HCT116 (cell line): ENCODE data around the gene LOXHD1. TPM values are rescaled to one million over a fixed set of nuclear protein-coding genes. Genes with fewer than 3 reads are reported as not detected.

ENCODE experiments used
- ATAC-seq: fragments of 200-7000 bp; cut with Tn5 transposase; 2 replicates; pipeline ENCODE4 v1.9.1; 2020; ENCODE audit warnings: mild to moderate bottlenecking, moderate library complexity
- BruUV-seq: library from RNA; stranded (reverse); fragments of 400-500 nt; replicated peaks from 2 replicates; lab custom pipeline; 2021; lab: Mats Ljungman, UMichigan
- CTCF ChIA-PET: fragments of 300-600 bp; sonication (Branson Sonifier 250); formaldehyde crosslinking; loops from one replicate; lab custom pipeline; 2021; ENCODE audit warnings: antibody characterized with exemption; lab: Charles Lee
- POLR2A ChIA-PET: fragments of 300-600, 350-600 bp; sonication (Branson Sonifier 250); formaldehyde crosslinking; loops from one replicate; lab custom pipeline; 2021; ENCODE audit warnings: antibody characterized with exemption; lab: Charles Lee
- RAD21 ChIA-PET, 2 experiments: fragments of 300-600 bp; sonication (Branson Sonifier 250); formaldehyde crosslinking; loops; one replicate each; lab custom pipeline; 2023; ENCODE audit warnings: low total read pairs in 2 of 2; ENCODE audit not compliant: uncharacterized antibody in 2 of 2, unreplicated experiment in 2 of 2, low non-redundant PET in 1 of 2; lab: Charles Lee
- DNase-seq: peaks from one replicate; pipeline ENCODE4 v3.0.0-alpha.2; 2010; ENCODE audit warnings: low read depth, low spot score
- H2AFZ ChIP-seq: fragments of 200-600 bp; shearing (Covaris generic), sonication (generic); 2 replicates; pipeline ENCODE4 v1.6.1; 2017; ENCODE audit warnings: low read depth, mixed run types, mixed read lengths, antibody characterized with exemption, low read length; ENCODE audit not compliant: poor library complexity, severe bottlenecking
- H3K27ac ChIP-seq: 2 replicates; pipeline ENCODE4 v1.5.1; 2012; ENCODE audit warnings: low read depth, low read length
- H3K27me3 ChIP-seq: fragments of 200-600 bp; sonication (generic); 2 replicates; pipeline ENCODE4 v1.6.1; 2016; ENCODE audit warnings: mixed run types, low read length, mixed read lengths; ENCODE audit not compliant: insufficient read depth
- H3K36me3 ChIP-seq, 2 experiments: fragments of 200-500 bp in 1 of 2; fragments of 200-600 bp in 1 of 2; sonication (Bioruptor generic) in 1 of 2; sonication (generic) in 1 of 2; 2 replicates each; pipeline versions ENCODE4 v1.5.1 to v1.6.1; 2014 to 2016; ENCODE audit warnings: low read length in 2 of 2, inconsistent platforms in 1 of 2, mixed read lengths in 1 of 2, mixed run types in 1 of 2; ENCODE audit not compliant: insufficient read depth in 2 of 2, control insufficient read depth in 1 of 2
- H3K4me1 ChIP-seq, 2 experiments: fragments of 200-600 bp in 1 of 2; sonication (generic) in 1 of 2; 2 replicates each; pipeline versions ENCODE4 v1.5.1 to v1.6.1; 2012 to 2017; ENCODE audit warnings: low read length in 2 of 2, inconsistent platforms in 1 of 2, mild to moderate bottlenecking in 1 of 2, mixed read lengths in 1 of 2, mixed run types in 1 of 2, moderate library complexity in 1 of 2; ENCODE audit not compliant: insufficient read depth in 2 of 2, control insufficient read depth in 1 of 2
- H3K4me2 ChIP-seq: fragments of 200-600 bp; sonication (generic); 2 replicates; pipeline ENCODE4 v1.6.1; 2017; ENCODE audit warnings: mixed run types, low read length, mixed read lengths
- H3K4me3 ChIP-seq, 2 experiments: fragments of 200-600 bp in 1 of 2; sonication (generic) in 1 of 2; replicated peaks in 1 of 2; 2 replicates each; pipeline ENCODE4 v1.5.1; 2011 to 2016; ENCODE audit warnings: low read length in 2 of 2, control low read depth in 1 of 2, low read depth in 1 of 2, mild to moderate bottlenecking in 1 of 2, mixed read lengths in 1 of 2, mixed run types in 1 of 2
- H3K79me2 ChIP-seq: fragments of 200-600 bp; sonication (generic); 2 replicates; pipeline ENCODE4 v1.6.1; 2017; ENCODE audit warnings: mild to moderate bottlenecking, mixed run types, low read length, moderate library complexity, mixed read lengths; ENCODE audit not compliant: insufficient read depth
- H3K9ac ChIP-seq: fragments of 200-600 bp; sonication (generic); 2 replicates; pipeline ENCODE4 v1.6.1; 2016; ENCODE audit warnings: low read length, mixed read lengths
- H3K9me2 ChIP-seq: fragments of 200-600 bp; sonication (generic), shearing (Covaris generic); 2 replicates; pipeline ENCODE4 v1.6.1; 2017; ENCODE audit warnings: mixed run types, mild to moderate bottlenecking, moderate library complexity; ENCODE audit not compliant: insufficient read depth
- H3K9me3 ChIP-seq, 2 experiments: fragments of 200-500 bp in 1 of 2; fragments of 200-600 bp in 1 of 2; sonication (Bioruptor generic) in 1 of 2; sonication (generic) in 1 of 2; 2 replicates each; pipeline ENCODE4 v1.6.1; 2014 to 2017; ENCODE audit warnings: low read length in 2 of 2, mixed read lengths in 2 of 2, inconsistent platforms in 1 of 2, low read depth in 1 of 2, mild to moderate bottlenecking in 1 of 2, mixed run types in 1 of 2, moderate library complexity in 1 of 2; ENCODE audit not compliant: control insufficient read depth in 1 of 2, insufficient read depth in 1 of 2
- H4K20me1 ChIP-seq: fragments of 200-600 bp; sonication (generic), shearing (Covaris generic); 2 replicates; pipeline ENCODE4 v1.6.1; 2017; ENCODE audit warnings: mixed run types, mild to moderate bottlenecking, moderate library complexity; ENCODE audit not compliant: insufficient read depth
- ELF1 ChIP-seq: IDR thresholded peaks from 2 replicates; pipeline ENCODE4 v1.6.1; 2012; ENCODE audit warnings: low read depth, borderline replicate concordance
- EZH2phosphoT487 ChIP-seq: fragments of 200-600 bp; IDR thresholded peaks from 2 replicates; pipeline ENCODE4 v1.6.1; 2018; ENCODE audit warnings: antibody characterized with exemption, borderline replicate concordance
- FOSL1 ChIP-seq: IDR thresholded peaks from 2 replicates; pipeline ENCODE4 v1.6.1; 2012; ENCODE audit warnings: low read depth
- JUND ChIP-seq: IDR thresholded peaks from 2 replicates; pipeline ENCODE4 v1.6.1; 2012
- RAD21 ChIP-seq: IDR thresholded peaks from 2 replicates; pipeline ENCODE4 v1.6.1; 2012; ENCODE audit warnings: low read depth, mild to moderate bottlenecking
- SIN3A ChIP-seq: IDR thresholded peaks from 2 replicates; pipeline ENCODE4 v1.6.1; 2012; ENCODE audit warnings: low read depth
- SP1 ChIP-seq: IDR thresholded peaks from 2 replicates; pipeline ENCODE4 v1.6.1; 2012; ENCODE audit warnings: low read depth
- SRF ChIP-seq: IDR thresholded peaks from 2 replicates; pipeline ENCODE4 v1.6.1; 2012; ENCODE audit warnings: low read depth
- TCF7L2 ChIP-seq: IDR thresholded peaks from 2 replicates; pipeline ENCODE4 v1.7.0; 2011; ENCODE audit warnings: borderline replicate concordance, inconsistent platforms; ENCODE audit not compliant: insufficient read depth, insufficient read length; ENCODE audit errors: extremely low read depth
- YY1 ChIP-seq: IDR thresholded peaks from 2 replicates; pipeline ENCODE4 v1.6.1; 2011; ENCODE audit warnings: low read length, low read depth, moderate library complexity, mild to moderate bottlenecking; ENCODE audit not compliant: insufficient replicate concordance; ENCODE audit errors: extremely low read depth
- ZBTB33 ChIP-seq: IDR thresholded peaks from 2 replicates; pipeline ENCODE4 v1.6.1; 2011; ENCODE audit warnings: mild to moderate bottlenecking, low read length, moderate library complexity; ENCODE audit not compliant: insufficient replicate concordance; ENCODE audit errors: extremely low read depth
- ZFX ChIP-seq: fragments of 450-650 bp; IDR thresholded peaks from 2 replicates; pipeline ENCODE4 v1.6.1; 2017
- intact Hi-C: fragments of 100-400 bp; cut with micrococcal nuclease; formaldehyde crosslinking; loops from 2 replicates; pipeline ENCODE4 v1.10.0; 2022
- total RNA-seq: library from RNA; stranded (reverse); gene quantifications from one replicate; pipeline ENCODE4 v1.2.1, GENCODE V29; 2021; ENCODE audit not compliant: unreplicated experiment
- TF ChIP-seq, protein P1 (sequence below), 3 experiments: fragments of 200-600 bp in 1 of 3; sonication (generic) in 1 of 3; IDR thresholded peaks in 2 of 3; conservative IDR thresholded peaks in 1 of 3; 2 replicates each; pipeline ENCODE4 v1.5.1; 2012 to 2017; ENCODE audit warnings: low read depth in 2 of 3, low read length in 2 of 3, antibody characterized with exemption in 1 of 3, borderline replicate concordance in 1 of 3, control low read depth in 1 of 3, mild to moderate bottlenecking in 1 of 3, mixed read lengths in 1 of 3, mixed run types in 1 of 3, moderate library complexity in 1 of 3; ENCODE audit not compliant: insufficient read depth in 1 of 3
- TF ChIP-seq, protein P2 (sequence below): IDR thresholded peaks from 2 replicates; pipeline ENCODE4 v1.6.1; 2012

Gene LOXHD1
- total RNA-seq, 1 experiment from 2014 or later = not detected

DNA sequence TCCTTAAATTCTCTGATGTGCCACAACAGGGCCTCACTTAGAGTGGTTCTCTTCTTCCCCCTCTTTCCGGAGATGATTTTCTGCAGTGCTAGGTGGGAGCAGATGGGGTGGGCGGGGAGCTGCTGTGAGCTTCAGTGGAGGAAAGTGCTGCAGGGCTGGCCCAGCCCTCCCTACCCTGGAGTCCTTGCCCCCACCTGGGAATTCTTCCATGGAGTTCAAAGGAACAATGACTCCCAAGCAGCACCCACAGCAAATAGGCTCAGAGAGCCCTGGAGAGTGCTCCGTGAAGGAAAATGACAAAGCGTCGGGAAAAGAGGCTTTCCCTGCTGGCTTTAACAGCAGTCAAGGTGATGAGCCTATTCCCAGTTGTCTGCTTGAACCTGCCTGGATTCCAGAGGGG, 28.8 kb downstream of the LOXHD1 start:
- Histone ChIP-seq H3K9me2 (no peaks in the 10 kb centered on the region), H3K4me1 (peaks cover 0 to 8% of the 10 kb centered on the region in 2 experiments; a peak in 2 of 4 replicates), H2AFZ (no peak overlapping the region), H3K27me3 (peaks cover 38% of the 10 kb centered on the region), H4K20me1 (no peaks in the 10 kb centered on the region), H3K36me3 (no peaks in the 10 kb centered on the region), H3K9ac (no peak overlapping the region), H3K9me3 (no peaks in the 10 kb centered on the region), H3K4me2 (no peak overlapping the region), H3K27ac (no peak overlapping the region), H3K79me2 (no peaks in the 10 kb centered on the region), H3K4me3 (no peak overlapping the region)
- TF ChIP-seq SP1 (no peak), EZH2phosphoT487 (no peak), RAD21 (no peak), ZBTB33 (no peak), FOSL1 (no peak), JUND (no peak), SIN3A (no peak), ZFX (no peak), SRF (no peak), YY1 (no peak), TCF7L2 (no peak), ELF1 (no peak)
- TF ChIP-seq, protein P1, sequence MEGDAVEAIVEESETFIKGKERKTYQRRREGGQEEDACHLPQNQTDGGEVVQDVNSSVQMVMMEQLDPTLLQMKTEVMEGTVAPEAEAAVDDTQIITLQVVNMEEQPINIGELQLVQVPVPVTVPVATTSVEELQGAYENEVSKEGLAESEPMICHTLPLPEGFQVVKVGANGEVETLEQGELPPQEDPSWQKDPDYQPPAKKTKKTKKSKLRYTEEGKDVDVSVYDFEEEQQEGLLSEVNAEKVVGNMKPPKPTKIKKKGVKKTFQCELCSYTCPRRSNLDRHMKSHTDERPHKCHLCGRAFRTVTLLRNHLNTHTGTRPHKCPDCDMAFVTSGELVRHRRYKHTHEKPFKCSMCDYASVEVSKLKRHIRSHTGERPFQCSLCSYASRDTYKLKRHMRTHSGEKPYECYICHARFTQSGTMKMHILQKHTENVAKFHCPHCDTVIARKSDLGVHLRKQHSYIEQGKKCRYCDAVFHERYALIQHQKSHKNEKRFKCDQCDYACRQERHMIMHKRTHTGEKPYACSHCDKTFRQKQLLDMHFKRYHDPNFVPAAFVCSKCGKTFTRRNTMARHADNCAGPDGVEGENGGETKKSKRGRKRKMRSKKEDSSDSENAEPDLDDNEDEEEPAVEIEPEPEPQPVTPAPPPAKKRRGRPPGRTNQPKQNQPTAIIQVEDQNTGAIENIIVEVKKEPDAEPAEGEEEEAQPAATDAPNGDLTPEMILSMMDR (IDR thresholded peaks at IDR 0.05 in 2 of 3, conservative IDR thresholded peaks at IDR 0.05 in 1 of 3; ENCODE audit: borderline replicate concordance in 1 of 3, insufficient read depth in 1 of 3, low read depth in 2 of 3, low read length in 2 of 3) = no peak
- TF ChIP-seq, protein P2, sequence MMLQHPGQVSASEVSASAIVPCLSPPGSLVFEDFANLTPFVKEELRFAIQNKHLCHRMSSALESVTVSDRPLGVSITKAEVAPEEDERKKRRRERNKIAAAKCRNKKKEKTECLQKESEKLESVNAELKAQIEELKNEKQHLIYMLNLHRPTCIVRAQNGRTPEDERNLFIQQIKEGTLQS = no peak
- CTCF ChIA-PET = no interaction called here
- POLR2A ChIA-PET = no interaction called here
- intact Hi-C loops = no loop called here
- RAD21 ChIA-PET = no interaction called here
- BruUV-seq = no TSS peak
- ATAC-seq (no peak), DNase-seq (no peak)
